Astrocyte (in vitro differentiated cells and primary cell): ENCODE data around the gene SPACA7. TPM values are rescaled to one million over a fixed set of nuclear protein-coding genes. Genes with fewer than 3 reads are reported as not detected.

ENCODE experiments used
- DNase-seq: peaks from one replicate; pipeline ENCODE4 v3.0.0-alpha.2; 2010; ENCODE audit warnings: low read depth
- FAIRE-seq: peaks from 2 replicates; lab custom pipeline; 2011; peaks lifted over from hg19 to GRCh38; lab: Jason Lieb, UNC
- H2AFZ ChIP-seq: 2 replicates; pipeline ENCODE4 v1.6.0; 2012; ENCODE audit warnings: low read depth, low read length, inconsistent platforms
- H3K27ac ChIP-seq: 2 replicates; pipeline ENCODE4 v1.5.1; 2011; ENCODE audit warnings: low read depth, low read length, inconsistent platforms
- H3K27me3 ChIP-seq: 2 replicates; pipeline ENCODE4 v1.6.0; 2011; ENCODE audit warnings: low read length, inconsistent platforms; ENCODE audit not compliant: insufficient read depth
- H3K36me3 ChIP-seq: 2 replicates; pipeline ENCODE4 v1.5.1; 2011; ENCODE audit warnings: low read length, inconsistent platforms; ENCODE audit not compliant: insufficient read depth
- H3K4me1 ChIP-seq: 2 replicates; pipeline ENCODE4 v1.5.1; 2011; ENCODE audit warnings: low read length, inconsistent platforms; ENCODE audit not compliant: insufficient read depth
- H3K4me2 ChIP-seq: 2 replicates; pipeline ENCODE4 v1.6.0; 2012; ENCODE audit warnings: low read length, inconsistent platforms
- H3K4me3 ChIP-seq: 2 replicates; pipeline ENCODE4 v1.5.1; 2011; ENCODE audit warnings: low read depth, mild to moderate bottlenecking, low read length, inconsistent platforms; ENCODE audit not compliant: insufficient read depth
- H3K79me2 ChIP-seq: 2 replicates; pipeline ENCODE4 v1.6.0; 2012; ENCODE audit warnings: mild to moderate bottlenecking, low read length, inconsistent platforms; ENCODE audit not compliant: insufficient read depth
- H3K9ac ChIP-seq: 2 replicates; pipeline ENCODE4 v1.6.0; 2012; ENCODE audit warnings: mild to moderate bottlenecking, low read length, inconsistent platforms
- H3K9me3 ChIP-seq: 2 replicates; pipeline ENCODE4 v1.5.1; 2012; ENCODE audit warnings: low read depth, mild to moderate bottlenecking, low read length, inconsistent platforms; ENCODE audit not compliant: insufficient read depth
- H4K20me1 ChIP-seq: 2 replicates; pipeline ENCODE4 v1.6.0; 2012; ENCODE audit warnings: low read length, inconsistent platforms; ENCODE audit not compliant: insufficient read depth
- H3K27ac Mint-ChIP-seq: one replicate; pipeline ENCODE4 v1.8.0; 2021; ENCODE audit warnings: mild to moderate bottlenecking, mixed read lengths; ENCODE audit not compliant: unreplicated experiment
- H3K27me3 Mint-ChIP-seq: one replicate; pipeline ENCODE4 v1.8.0; 2021; ENCODE audit warnings: low read depth, mixed read lengths; ENCODE audit not compliant: unreplicated experiment
- H3K36me3 Mint-ChIP-seq: one replicate; pipeline ENCODE4 v1.8.0; 2021; ENCODE audit warnings: low read depth, mixed read lengths; ENCODE audit not compliant: unreplicated experiment
- H3K4me1 Mint-ChIP-seq: one replicate; pipeline ENCODE4 v1.8.0; 2021; ENCODE audit warnings: low read depth, mixed read lengths; ENCODE audit not compliant: unreplicated experiment
- H3K4me3 Mint-ChIP-seq: one replicate; pipeline ENCODE4 v1.8.0; 2021; ENCODE audit warnings: mild to moderate bottlenecking, moderate library complexity, mixed read lengths; ENCODE audit not compliant: unreplicated experiment
- H3K9me3 Mint-ChIP-seq: one replicate; pipeline ENCODE4 v1.8.0; 2021; ENCODE audit warnings: mild to moderate bottlenecking, mixed read lengths; ENCODE audit not compliant: unreplicated experiment
- CTCF ChIP-seq: IDR thresholded peaks from 2 replicates; pipeline ENCODE4 v1.5.1; 2011; ENCODE audit warnings: low read depth, mild to moderate bottlenecking, inconsistent platforms, low read length, moderate library complexity; ENCODE audit not compliant: insufficient read depth
- EZH2 ChIP-seq: IDR thresholded peaks from 2 replicates; pipeline ENCODE4 v1.6.1; 2012; ENCODE audit warnings: mild to moderate bottlenecking, low read length, inconsistent platforms; ENCODE audit not compliant: insufficient read depth
- total RNA-seq: library from RNA; stranded (reverse); gene quantifications from 2 replicates; pipeline ENCODE4 v1.2.1, GENCODE V29; 2021

Gene SPACA7
- total RNA-seq, 1 donor from 2014 or later, result not detected

- H3K27me3 Mint-ChIP-seq, result no peaks in the 10 kb centered on the region
- TF ChIP-seq EZH2 (no peak), CTCF (no peak)
- H3K79me2 ChIP-seq, result no peaks in the 10 kb centered on the region
- no peaks in the 10 kb centered on the region for H3K9me3 Mint-ChIP-seq
- H2AFZ ChIP-seq, result no peak overlapping the region
- no peak overlapping the region for H3K4me3 ChIP-seq
- no peak overlapping the region for H3K9ac ChIP-seq
- H3K4me1 Mint-ChIP-seq, result peaks cover 4% of the 10 kb centered on the region
- H3K9me3 ChIP-seq, result no peaks in the 10 kb centered on the region
- no peaks in the 10 kb centered on the region for H3K36me3 ChIP-seq
- no peaks in the 10 kb centered on the region for H3K4me1 ChIP-seq
- FAIRE-seq, result no peak
- DNase-seq, result peak; percentile 23
- H3K27ac ChIP-seq, result no peak overlapping the region
- no peak overlapping the region for H3K4me3 Mint-ChIP-seq
- H3K27me3 ChIP-seq, result no peaks in the 10 kb centered on the region
- H4K20me1 ChIP-seq, result no peaks in the 10 kb centered on the region
- H3K36me3 Mint-ChIP-seq, result no peaks in the 10 kb centered on the region
- no peak overlapping the region for H3K27ac Mint-ChIP-seq
- no peak overlapping the region for H3K4me2 ChIP-seq
Measured at GRCh38 chr13:112481458-112481857, 105.3 kb downstream of the SPACA7 start.

- H3K4me3 Mint-ChIP-seq, result no peak overlapping the region
- Histone ChIP-seq H3K36me3 (no peaks in the 10 kb centered on the region), H3K79me2 (no peaks in the 10 kb centered on the region), H3K4me1 (no peaks in the 10 kb centered on the region), H3K4me3 (no peak overlapping the region), H3K9ac (no peak overlapping the region), H4K20me1 (no peaks in the 10 kb centered on the region), H3K4me2 (no peak overlapping the region), H3K27ac (no peak overlapping the region), H2AFZ (no peak overlapping the region), H3K9me3 (no peaks in the 10 kb centered on the region), H3K27me3 (no peaks in the 10 kb centered on the region)
- FAIRE-seq (no peak), DNase-seq (no peak)
- H3K36me3 Mint-ChIP-seq, result no peaks in the 10 kb centered on the region
- no peak for TF ChIP-seq CTCF
- no peaks in the 10 kb centered on the region for H3K9me3 Mint-ChIP-seq
- H3K27me3 Mint-ChIP-seq, result no peaks in the 10 kb centered on the region
- H3K27ac Mint-ChIP-seq, result no peak overlapping the region
- peaks cover 6% of the 10 kb centered on the region for H3K4me1 Mint-ChIP-seq
Measured at GRCh38 chr13:112483299-112483698, 107.1 kb downstream of the SPACA7 start.

Other genes starting within 250 kb of the SPACA7 start
- 13.9 and 14.0 TPM in 2 replicates for gene TUBGCP3, start 211.8 kb downstream of the SPACA7 start, total RNA-seq